GM21390 (cell line): ENCODE results near the gene MYH10.

ENCODE experiments used
- ATAC-seq: cut with Tn5 transposase; IDR thresholded peaks from one replicate; pipeline ENCODE4 v1.9.1; 2021; ENCODE audit not compliant: unreplicated experiment

The MYH10 gene

DNA sequence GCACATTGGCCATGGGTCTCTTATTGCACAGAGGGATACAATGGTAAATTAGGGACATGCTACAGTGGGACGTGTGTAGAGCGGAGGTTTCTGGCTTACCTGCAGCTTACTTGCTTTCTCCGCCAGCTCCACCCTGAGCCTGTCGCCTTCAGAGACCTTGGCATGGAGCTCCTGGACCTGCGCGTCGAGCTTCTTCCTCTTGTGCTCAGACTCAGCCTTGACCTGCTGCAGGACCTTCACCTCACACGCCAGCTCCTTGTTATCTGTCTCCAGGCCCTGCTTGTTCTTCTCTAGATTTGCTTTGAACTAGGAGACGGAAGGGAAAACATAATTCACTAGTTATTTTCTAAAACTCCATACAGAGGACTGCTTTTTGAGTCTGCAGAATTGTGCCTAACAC is 131.4 kb downstream of the MYH10 start:
- no peak for ATAC-seq

DNA sequence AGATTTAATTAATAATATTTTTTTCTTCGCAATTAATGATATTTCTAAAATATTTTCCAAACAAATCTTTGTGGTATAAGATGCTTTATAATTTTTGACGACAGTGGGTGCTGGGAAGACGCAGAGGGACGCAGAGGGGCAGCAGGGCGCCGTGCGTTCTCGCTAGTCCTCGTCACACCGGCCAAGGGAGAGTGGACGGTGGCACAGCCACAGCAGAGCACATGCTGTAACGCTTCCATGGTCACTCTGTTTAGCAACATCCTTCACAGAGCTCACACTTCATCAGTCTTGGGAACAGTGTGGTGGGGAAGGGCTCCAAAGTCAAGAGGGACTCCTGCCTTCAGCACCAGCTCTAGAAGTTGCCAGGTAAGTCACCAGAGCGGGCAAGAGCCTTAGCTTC is 134.4 kb downstream of the MYH10 start:
- ATAC-seq = no peak

- ATAC-seq = no peak
These were observed 135.9 kb downstream of the MYH10 start for GRCh38 chr17:8494506-8495111.

DNA sequence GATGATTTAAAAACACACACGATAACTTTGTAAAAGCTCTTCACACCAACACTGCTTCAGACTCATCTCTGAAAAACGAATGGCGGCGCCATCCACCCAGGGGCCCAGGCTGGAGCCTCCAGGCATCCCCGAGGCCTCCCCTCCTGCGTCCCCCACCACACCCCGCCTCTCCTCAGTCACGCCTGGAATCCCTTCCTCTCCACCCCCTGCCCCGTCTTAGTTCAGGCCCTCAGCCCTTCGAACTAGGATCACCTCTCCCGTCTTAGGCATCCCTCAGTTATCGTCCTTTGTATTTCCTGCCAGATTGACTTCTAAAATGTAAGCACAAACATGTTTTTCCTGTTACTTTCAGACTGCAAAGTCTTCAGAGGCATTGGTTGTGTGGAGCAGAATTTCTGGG is 136.5 kb downstream of the MYH10 start:
- ATAC-seq = no peak

- no peak for ATAC-seq
These were observed 138.4 kb downstream of the MYH10 start for GRCh38 chr17:8492121-8492520.

DNA sequence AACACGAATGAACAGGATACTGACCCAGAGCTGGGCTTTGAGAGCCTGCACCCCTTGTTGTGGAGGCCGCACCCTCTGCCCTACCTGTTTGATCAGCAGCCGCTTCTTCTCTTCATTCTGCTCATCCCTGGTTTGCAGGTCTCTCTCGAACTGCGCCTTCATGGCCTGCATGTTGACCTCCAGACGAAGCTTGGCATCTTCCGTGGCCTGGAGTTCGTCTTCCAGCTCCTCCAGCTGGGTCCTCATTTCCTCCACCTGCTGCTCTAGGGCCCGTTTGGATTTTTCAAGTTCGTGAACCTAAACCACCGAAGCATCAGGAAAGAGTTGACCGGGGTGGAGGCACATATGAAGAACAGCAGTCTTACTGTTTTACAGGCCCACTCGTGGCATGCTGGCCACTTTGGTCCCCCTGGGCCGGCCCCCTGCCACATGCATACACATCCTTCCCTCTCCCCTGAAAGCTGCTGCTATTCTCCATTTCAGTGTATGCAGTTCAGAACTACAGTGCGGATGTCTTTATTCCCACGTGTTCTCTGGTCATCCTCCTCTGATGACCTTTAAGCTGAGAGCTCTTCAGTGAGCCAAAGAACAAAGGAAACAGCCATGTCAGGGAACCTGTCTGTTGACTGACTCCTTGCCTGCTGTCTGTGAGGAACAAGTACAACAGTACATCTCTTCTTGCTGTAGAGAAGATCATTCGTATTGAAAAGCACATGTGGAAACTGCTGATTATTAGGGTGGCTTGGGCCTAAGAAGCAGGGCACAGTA is 140.1 kb downstream of the MYH10 start:
- no peak for ATAC-seq

DNA sequence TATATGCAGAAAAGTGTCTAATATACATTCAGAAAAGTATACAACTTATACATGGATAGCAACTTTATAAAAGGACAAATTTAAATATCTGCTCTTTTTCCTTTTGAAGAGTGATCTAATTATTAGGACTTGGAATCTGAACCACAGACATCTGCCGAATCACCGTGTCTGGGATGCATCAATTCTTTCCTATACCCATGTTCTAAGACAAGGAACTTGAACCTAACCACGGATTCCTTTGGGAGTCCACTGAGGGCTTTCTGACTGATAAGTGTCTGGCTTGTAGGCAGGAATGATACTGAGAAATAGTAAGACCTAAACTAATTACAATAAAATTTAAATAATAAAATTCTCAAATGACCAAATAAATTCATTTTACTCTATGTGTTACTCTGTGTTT is 140.7 kb downstream of the MYH10 start:
- ATAC-seq = no peak

DNA sequence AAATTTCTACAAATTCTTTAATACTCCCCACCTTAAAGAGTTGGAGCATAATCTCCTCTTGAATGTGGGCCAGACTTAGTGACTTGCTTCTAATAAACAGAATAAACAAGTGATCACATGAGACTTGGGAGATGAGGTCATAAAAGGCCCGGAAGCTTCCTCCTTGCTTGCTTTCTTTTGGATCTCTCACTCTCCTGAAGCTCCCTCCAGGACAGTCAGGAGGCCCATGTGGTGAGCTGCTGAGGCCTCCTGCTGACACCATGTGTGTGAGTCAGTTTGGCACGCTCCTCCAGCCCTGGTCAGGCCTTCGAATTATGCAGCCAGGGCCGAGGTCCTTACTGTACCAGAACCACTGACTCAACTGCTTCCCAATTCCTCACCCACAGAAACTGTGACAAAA is 141.6 kb downstream of the MYH10 start:
- no peak for ATAC-seq

DNA sequence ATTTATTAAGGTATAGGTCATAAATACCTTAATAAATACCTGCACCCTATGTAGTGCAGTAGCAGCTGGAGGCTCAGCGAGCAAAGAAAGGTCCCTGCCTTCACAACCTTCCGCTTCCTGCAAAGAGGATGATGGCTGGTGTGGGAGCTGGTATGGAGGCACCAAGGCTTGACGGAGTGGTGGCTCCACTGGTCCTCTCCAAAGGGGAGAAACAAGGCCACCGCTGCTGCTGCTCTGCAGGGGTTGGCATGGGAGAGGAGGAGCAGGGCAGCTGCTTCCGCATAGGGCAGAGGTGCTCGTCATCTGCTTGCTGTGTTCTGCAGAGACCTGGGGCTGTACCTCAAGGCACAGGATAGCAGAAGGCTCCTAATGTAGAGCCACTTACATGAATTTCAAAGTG is 142.0 kb downstream of the MYH10 start:
- ATAC-seq = no peak

DNA sequence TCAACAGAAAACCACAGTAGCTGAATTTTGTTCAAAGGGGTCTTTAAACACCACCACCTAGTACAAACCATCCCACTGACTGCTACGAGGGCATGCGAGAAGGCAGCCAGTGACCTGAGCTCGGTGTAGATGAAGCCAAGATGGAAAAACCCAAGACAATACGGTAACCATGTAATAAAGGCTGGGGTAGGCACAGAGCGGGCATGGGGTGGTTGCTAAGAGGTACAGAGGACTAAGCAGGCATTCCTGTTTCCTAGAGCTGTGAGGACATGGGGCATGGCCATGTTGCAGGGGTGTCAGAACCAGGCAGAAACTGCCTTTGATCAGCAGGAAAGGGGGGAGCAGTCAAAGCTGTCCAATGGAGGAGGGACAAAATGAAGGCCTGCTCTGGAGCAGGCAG is 142.8 kb downstream of the MYH10 start:
- no peak for ATAC-seq

- no peak for ATAC-seq
These were observed 143.3 kb downstream of the MYH10 start for GRCh38 chr17:8487130-8487645.

DNA sequence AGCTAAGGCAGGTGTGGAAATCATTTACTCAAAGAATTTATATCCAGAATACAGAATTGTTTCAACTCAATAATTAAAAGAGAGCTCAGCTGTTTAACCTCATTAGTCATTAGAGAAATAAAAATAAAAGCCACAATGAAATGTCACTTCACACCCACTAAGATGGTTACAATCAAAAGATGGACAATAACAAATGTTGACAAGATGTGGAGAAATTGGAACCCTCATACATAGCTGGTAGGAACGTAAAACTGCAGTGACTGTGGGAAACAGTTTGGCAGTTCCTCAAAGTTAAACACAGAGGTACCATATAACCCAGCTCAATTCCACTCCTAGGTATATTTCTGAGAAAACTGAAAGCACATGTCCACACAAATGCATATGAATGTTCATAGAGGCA is 145.0 kb downstream of the MYH10 start:
- no peak for ATAC-seq

DNA sequence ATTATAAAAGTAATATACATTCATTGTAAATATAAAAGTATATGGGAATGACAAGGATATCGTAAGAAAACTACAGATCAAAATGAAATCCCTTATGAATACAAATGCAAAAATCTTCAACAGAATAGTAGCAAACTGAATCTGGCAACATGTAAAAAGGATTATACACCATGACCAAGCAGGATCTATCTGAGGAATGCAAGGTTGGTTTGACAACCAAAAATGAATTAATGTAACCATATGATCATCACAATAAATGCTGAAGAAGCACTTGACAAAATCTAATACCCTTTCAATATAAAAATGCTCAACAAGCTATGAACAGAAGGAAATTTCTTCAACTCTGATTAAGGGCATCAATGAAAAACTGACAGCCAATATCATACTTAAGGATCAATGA is 146.1 kb downstream of the MYH10 start:
- ATAC-seq = no peak

- ATAC-seq = no peak
These were observed 148.0 kb downstream of the MYH10 start for GRCh38 chr17:8482546-8482945.

DNA sequence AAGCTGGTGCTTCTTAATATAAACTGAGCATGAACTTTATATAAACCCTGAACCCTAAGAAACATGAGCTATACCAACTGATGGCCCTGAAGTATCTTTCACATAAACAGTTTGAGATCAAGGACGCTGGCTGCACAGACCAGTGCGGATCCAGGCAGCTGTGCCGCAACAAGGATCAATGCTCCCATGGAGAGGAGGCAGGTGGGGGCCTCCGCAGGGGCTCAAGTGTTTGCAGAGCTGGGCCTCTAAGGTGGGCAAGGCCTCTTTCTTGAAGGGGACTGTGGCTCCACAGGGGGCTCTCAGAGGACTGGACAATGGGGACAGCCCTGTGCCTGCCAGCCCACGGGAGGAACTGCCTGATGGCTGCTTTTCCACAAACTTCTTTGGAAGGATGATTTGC is 148.8 kb downstream of the MYH10 start:
- ATAC-seq = no peak

- no peak for ATAC-seq
These were observed 149.4 kb downstream of the MYH10 start for GRCh38 chr17:8481089-8481488.

GRCh38 chr17:8480011-8480976 is 150.2 kb downstream of the MYH10 start:
- ATAC-seq = no peak

DNA sequence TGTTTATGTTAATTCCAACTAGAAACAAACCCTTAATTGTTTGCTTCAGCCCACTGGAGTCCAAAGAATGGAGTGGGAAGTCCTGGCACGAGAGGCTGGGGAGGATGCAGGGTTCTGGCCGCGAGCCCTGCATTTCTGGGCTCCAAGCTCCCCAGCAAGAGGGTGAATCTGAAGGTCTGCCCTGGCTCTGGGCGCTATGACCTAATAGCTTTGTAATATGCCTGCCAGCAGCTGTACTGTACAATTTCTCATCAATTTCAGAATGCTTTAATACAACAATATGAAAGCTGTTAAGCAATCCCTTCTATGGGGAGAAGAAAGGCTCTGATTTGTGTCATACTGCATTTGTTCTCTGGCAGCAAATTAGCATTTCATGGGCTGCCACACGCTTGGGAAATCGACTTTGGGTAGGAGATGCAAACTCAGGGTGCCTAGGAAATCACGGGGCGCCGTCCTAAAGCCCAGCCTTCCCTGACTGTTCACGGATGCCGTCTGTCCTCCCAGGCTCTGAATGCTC is 151.0 kb downstream of the MYH10 start:
- no peak for ATAC-seq

- no peak for ATAC-seq
These were observed 152.6 kb downstream of the MYH10 start for GRCh38 chr17:8477715-8478441.

DNA sequence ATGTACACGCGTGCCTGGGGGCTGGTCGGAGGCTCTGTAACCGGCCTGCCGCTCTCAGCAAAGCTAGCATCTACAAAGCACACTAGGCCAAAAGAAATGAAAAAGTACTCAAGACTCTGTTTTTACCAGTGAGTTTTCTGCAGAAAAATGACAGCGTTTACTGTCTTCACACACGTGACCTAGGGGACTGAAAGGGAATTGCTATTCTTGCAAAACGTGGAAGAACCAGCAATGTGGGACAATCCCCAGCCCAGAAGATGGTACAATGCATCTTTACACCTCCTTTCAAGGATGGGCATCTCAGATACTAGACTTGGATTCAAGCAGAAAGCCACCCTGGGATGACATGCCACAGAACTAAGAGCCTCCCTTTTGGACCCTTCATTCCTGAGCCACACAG is 153.4 kb downstream of the MYH10 start:
- no peak for ATAC-seq

- ATAC-seq = no peak
These were observed 153.8 kb downstream of the MYH10 start for GRCh38 chr17:8476741-8477140.
